GM12874 (cell line): ENCODE measurements around the gene SMAD3.

Experiments
- TF ChIP-seq, protein P1 (sequence below): IDR thresholded peaks from 2 replicates; pipeline ENCODE4 v1.5.1; 2011; ENCODE audit warnings: low read depth, mild to moderate bottlenecking, control low read depth, low read length, moderate library complexity; ENCODE audit not compliant: insufficient read depth

The SMAD3 gene

DNA sequence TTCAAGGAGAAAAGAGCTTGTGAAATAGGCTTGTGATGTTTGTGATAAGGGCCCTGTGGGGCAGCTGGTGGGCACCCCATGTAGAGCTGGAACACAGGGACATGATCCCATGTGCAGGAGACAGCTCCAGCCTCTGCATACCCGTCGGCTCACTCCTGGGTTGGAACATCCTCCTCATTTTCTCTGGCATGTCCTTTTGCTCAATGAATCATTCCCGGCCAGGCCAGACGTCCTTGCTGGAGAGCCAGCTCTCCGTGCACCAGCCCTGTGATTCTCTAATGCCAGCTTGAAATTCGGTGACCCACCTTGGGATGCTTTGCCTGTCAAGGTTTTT lies 77.3 kb downstream of the SMAD3 start:
- TF ChIP-seq, protein P1, sequence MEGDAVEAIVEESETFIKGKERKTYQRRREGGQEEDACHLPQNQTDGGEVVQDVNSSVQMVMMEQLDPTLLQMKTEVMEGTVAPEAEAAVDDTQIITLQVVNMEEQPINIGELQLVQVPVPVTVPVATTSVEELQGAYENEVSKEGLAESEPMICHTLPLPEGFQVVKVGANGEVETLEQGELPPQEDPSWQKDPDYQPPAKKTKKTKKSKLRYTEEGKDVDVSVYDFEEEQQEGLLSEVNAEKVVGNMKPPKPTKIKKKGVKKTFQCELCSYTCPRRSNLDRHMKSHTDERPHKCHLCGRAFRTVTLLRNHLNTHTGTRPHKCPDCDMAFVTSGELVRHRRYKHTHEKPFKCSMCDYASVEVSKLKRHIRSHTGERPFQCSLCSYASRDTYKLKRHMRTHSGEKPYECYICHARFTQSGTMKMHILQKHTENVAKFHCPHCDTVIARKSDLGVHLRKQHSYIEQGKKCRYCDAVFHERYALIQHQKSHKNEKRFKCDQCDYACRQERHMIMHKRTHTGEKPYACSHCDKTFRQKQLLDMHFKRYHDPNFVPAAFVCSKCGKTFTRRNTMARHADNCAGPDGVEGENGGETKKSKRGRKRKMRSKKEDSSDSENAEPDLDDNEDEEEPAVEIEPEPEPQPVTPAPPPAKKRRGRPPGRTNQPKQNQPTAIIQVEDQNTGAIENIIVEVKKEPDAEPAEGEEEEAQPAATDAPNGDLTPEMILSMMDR, result no peak

DNA sequence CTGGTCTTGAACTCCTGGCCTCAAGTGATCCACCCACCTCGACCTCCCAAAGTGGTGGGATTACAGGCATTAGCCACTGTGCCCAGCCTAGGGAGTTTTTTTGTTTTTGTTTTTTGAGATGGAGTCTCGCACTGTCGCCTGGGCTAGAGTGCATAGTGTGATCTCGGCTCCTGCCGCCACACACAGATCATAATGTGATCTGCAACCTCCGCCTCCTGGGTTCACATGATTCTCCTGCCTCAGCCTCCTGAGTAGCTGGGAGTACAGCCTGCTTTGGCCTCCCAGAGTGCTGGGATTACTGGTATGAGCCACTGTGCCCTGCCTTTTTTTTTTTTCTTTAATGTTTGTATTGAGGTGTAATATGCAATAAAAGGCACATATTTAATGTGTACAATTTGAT lies 78.2 kb downstream of the SMAD3 start:
- TF ChIP-seq, protein P1, result no peak

DNA sequence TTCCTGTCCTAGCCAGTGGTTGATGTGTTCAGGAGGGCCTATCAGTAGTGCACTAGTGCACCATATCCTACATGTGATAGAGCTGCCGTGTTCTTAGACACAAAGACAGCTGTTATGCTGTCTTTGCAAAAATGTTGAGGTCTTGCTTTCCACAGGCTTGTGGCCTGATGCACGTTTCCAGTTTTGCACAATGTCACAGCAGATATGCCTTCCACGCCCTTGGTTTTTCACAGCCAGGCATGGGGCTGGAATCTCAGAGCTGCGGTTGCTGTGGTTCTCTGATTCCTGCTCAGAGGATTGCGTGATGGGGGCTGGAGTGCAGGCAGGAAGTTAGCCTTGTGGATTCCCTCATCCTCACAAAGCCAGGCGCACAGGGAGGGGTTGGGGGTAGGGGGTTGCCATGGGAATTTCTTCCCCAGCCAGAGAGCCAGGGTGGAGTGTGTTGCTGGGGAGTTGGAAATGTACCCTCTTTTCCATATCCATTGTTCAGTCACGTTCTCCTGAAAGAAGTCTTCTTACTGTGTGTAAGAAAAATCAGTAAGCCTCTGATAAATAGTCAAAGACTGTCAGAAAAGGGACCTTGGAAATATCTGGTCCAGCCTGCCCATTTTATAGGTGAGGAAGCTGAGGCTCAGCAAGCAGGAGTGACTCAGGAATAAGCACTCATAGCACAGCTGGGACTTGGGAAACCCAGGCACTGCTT lies 79.4 kb downstream of the SMAD3 start:
- TF ChIP-seq, protein P1, result no peak

DNA sequence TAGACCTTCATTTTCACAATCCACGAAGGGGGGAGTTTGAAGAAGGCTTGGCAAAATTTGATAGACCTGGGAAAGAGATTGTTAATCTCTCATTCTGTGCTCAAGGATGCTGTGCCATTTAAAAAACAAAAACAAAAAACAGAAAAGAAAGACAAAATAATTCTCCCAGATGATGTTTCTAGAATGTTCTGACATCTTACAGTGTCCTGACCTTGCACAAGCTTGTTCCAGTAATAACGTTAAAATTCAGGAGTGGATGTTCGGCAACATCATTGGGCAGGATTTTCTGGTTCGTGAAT lies 79.9 kb downstream of the SMAD3 start:
- TF ChIP-seq, protein P1, result no peak

DNA sequence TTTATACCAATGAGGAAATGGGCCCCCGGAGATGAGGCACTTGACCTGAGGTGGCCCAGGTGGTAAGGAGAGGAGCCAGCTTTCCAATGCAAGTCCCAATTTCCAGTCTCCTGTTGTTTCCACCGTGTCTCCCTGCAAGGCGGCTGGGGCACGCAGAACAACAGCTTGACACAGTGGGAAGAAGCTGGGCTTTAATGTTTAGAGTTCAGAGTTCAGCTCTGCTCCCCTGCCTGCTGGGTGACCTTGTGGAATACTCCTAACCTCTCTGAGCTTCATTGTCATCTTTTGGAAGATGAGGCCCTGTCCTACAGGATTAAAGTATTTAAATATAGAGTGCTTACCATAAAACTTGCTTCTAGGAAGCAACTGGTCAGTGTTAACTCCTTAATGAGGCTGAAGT lies 80.3 kb downstream of the SMAD3 start:
- TF ChIP-seq, protein P1, result no peak

DNA sequence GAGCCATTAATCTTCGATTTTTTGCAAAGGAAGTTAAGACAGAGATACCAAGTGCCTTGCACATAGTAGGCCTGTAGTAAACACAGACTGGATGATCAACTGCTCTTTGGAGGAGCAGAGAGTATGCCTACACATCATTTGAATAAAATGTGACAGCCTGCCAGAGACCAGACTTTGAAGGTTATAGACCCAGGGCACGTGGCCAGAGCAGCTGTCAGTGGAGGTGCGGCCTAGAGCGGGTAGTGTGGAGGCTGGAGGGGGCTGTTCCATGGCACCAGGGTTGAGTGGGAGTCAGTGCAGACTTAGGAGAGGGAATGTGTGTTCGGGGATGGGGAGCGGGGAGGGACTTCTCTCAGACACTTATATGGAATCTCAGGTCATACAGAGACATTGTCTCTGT lies 80.8 kb downstream of the SMAD3 start:
- TF ChIP-seq, protein P1, result no peak

DNA sequence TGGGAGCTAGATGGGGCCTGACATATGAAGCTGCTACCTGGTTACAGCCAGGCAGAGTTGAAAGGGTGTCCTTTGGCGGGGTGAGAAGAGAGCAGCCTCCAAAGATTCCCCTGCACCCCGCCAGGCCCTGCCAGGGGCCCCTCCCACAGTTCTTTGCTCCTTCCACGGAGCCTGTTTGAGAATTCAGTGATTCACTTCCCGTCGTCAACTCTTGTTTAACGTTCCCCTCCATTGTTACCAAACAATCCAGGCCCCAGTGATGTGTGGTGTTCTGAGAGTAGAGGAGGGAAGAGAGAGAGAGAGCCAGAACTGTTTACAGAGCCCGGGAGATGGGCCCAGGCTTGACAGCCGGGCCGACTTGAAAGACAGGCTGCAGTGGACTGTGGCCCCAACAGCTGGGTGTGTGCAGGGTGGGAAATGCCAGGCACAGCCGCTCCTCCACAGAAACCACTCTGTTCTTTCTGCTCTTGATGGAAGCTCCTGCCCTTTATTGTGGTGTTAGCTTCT lies 81.5 kb downstream of the SMAD3 start:
- TF ChIP-seq, protein P1, result no peak
